Measurements from ENCODE around the gene SLC25A13. TPM values are rescaled to one million over a fixed set of nuclear protein-coding genes. Genes with fewer than 3 reads are reported as not detected.

SLC25A13 gene
- total RNA-seq, 2 donors from 2014 or later = 94.3 to 114 TPM

GRCh38 chr7:96354881-96355280 lies 33.0 kb upstream of the SLC25A13 start:
- Histone ChIP-seq H3K4me1 (ENCODE audit: control insufficient read depth, insufficient read depth, low read length) (peaks cover 3% of the 10 kb centered on the region), H3K27ac (ENCODE audit: low read depth, low read length) (peak overlapping the region; percentile 5), H3K9ac (ENCODE audit: extremely low read depth, low read length, poor library complexity, severe bottlenecking) (peak overlapping the region; percentile 22), H3K9me3 (ENCODE audit: control insufficient read depth, low read length) (peaks cover 22% of the 10 kb centered on the region), H3K36me3 (ENCODE audit: control insufficient read depth, insufficient read depth, low read length) (no peaks in the 10 kb centered on the region), H3K4me3 (ENCODE audit: low read length) (no peak overlapping the region), H3K27me3 (ENCODE audit: control insufficient read depth, insufficient read depth, low read length, poor library complexity, severe bottlenecking) (no peaks in the 10 kb centered on the region)
- H3K36me3 Mint-ChIP-seq (ENCODE audit: low read depth) = no peaks in the 10 kb centered on the region
- peak overlapping the region; percentile 78 for H3K27ac Mint-ChIP-seq
- H3K27me3 Mint-ChIP-seq (ENCODE audit: insufficient read depth) = no peaks in the 10 kb centered on the region
- no peak overlapping the region for H3K4me3 Mint-ChIP-seq
- H3K4me1 Mint-ChIP-seq = peaks cover 10% of the 10 kb centered on the region
- DNase-seq = peak; percentile 84
- peaks cover 8% of the 10 kb centered on the region for H3K9me3 Mint-ChIP-seq
- WGBS, 2 experiments (ENCODE audit: insufficient coverage in 1 of 2, insufficient read length in 1 of 2) = 21 to 29% methylated on average over 1 to 3 of the region's 3 CpGs
- TF ChIP-seq CTCF (conservative IDR thresholded peaks at IDR 0.05) = peak; percentile 22

GRCh38 chr7:96349572-96349971 lies 27.7 kb upstream of the SLC25A13 start:
- Histone ChIP-seq H3K36me3 (ENCODE audit: control insufficient read depth, insufficient read depth, low read length) (no peaks in the 10 kb centered on the region), H3K4me1 (ENCODE audit: control insufficient read depth, insufficient read depth, low read length) (peaks cover 5% of the 10 kb centered on the region), H3K27ac (ENCODE audit: low read depth, low read length) (no peak overlapping the region), H3K27me3 (ENCODE audit: control insufficient read depth, insufficient read depth, low read length, poor library complexity, severe bottlenecking) (no peaks in the 10 kb centered on the region), H3K9ac (ENCODE audit: extremely low read depth, low read length, poor library complexity, severe bottlenecking) (no peak overlapping the region), H3K9me3 (ENCODE audit: control insufficient read depth, low read length) (peaks cover 19% of the 10 kb centered on the region), H3K4me3 (ENCODE audit: low read length) (peak overlapping the region; percentile 37)
- Mint-ChIP-seq H3K9me3 (peaks cover 3% of the 10 kb centered on the region), H3K36me3 (ENCODE audit: low read depth) (no peaks in the 10 kb centered on the region), H3K4me3 (no peak overlapping the region), H3K27ac (no peak overlapping the region), H3K4me1 (peaks cover 8% of the 10 kb centered on the region), H3K27me3 (ENCODE audit: insufficient read depth) (no peaks in the 10 kb centered on the region)
- TF ChIP-seq CTCF (conservative IDR thresholded peaks at IDR 0.05) = no peak
- WGBS, 2 experiments (ENCODE audit: insufficient coverage in 1 of 2, insufficient read length in 1 of 2) = 71 to 86% methylated on average over 1 to 3 of the region's 3 CpGs
- DNase-seq = no peak

- no peaks in the 10 kb centered on the region for H3K27me3 ChIP-seq (ENCODE audit: control insufficient read depth, insufficient read depth, low read length, poor library complexity, severe bottlenecking)
- WGBS, 2 experiments (ENCODE audit: insufficient coverage in 1 of 2, insufficient read length in 1 of 2) = 95 to 97% methylated on average over 2 of the region's 2 CpGs
These were observed 25.6 kb upstream of the SLC25A13 start for GRCh38 chr7:96347471-96347870.

More at GRCh38 chr7:96347471-96347870, 25.6 kb upstream of the SLC25A13 start:
- Histone ChIP-seq H3K4me1 (ENCODE audit: control insufficient read depth, insufficient read depth, low read length) (peaks cover 2% of the 10 kb centered on the region), H3K9me3 (ENCODE audit: control insufficient read depth, low read length) (peaks cover 19% of the 10 kb centered on the region), H3K36me3 (ENCODE audit: control insufficient read depth, insufficient read depth, low read length) (no peaks in the 10 kb centered on the region), H3K27ac (ENCODE audit: low read depth, low read length) (no peak overlapping the region), H3K9ac (ENCODE audit: extremely low read depth, low read length, poor library complexity, severe bottlenecking) (no peak overlapping the region), H3K4me3 (ENCODE audit: low read length) (no peak overlapping the region)
- Mint-ChIP-seq H3K27me3 (ENCODE audit: insufficient read depth) (no peaks in the 10 kb centered on the region), H3K36me3 (ENCODE audit: low read depth) (no peaks in the 10 kb centered on the region), H3K4me3 (no peak overlapping the region), H3K4me1 (peaks cover 5% of the 10 kb centered on the region), H3K27ac (no peak overlapping the region), H3K9me3 (peaks cover 3% of the 10 kb centered on the region)
- DNase-seq = no peak
- no peak for TF ChIP-seq CTCF (conservative IDR thresholded peaks at IDR 0.05)

Data from endodermal cell (in vitro differentiated cells).